Testis (tissue), 3 donors: ENCODE data around the gene TSHZ1. TPM values are rescaled to one million over a fixed set of nuclear protein-coding genes. Genes with fewer than 3 reads are reported as not detected.

Experiments used
- DNase-seq: peaks from one replicate; pipeline ENCODE4 v3.0.0-alpha.2; 2019
- H3K27ac ChIP-seq, 2 donors: fragments of 200-600 bp; sonication (generic); one replicate each; pipeline ENCODE4 v1.5.1; 2019
- H3K27me3 ChIP-seq: fragments of 200-600 bp; sonication (generic); one replicate; pipeline ENCODE4 v1.5.1; 2019
- H3K36me3 ChIP-seq: fragments of 200-600 bp; sonication (generic); one replicate; pipeline ENCODE4 v1.5.1; 2017; ENCODE audit warnings: low read depth; ENCODE audit errors: missing control alignments
- H3K4me1 ChIP-seq: fragments of 200-600 bp; sonication (generic); one replicate; pipeline ENCODE4 v1.5.1; 2019
- H3K4me3 ChIP-seq, 2 donors: fragments of 200-600 bp; sonication (generic); one replicate each; pipeline ENCODE4 v1.5.1; 2017 to 2019
- H3K9me3 ChIP-seq: fragments of 200-600 bp; sonication (generic); one replicate; pipeline ENCODE4 v1.5.1; 2017
- POLR2A ChIP-seq: fragments of 450-650 bp; IDR thresholded peaks from one replicate; pipeline ENCODE4 v1.6.1; 2017; ENCODE audit warnings: antibody characterized with exemption, mild to moderate bottlenecking, moderate library complexity
- WGBS, 2 donors: methylation state at CpG; one replicate each; pipeline ENCODE4 v1.1.5; 2018; 5-methylcytosine and 5-hydroxymethylcytosine counted together
- intact Hi-C: fragments of 100-400 bp; cut with DNase I; formaldehyde crosslinking; loops from one replicate; pipeline ENCODE4 v1.15.1; 2023; ENCODE audit warnings: low total_unique reads
- polyA plus RNA-seq: library from polyadenylated mRNA; stranded (reverse); fragments of 350-450 nt; fragmentation: Illumina TruSeq; extraction: RNeasy Lipid Tissue Mini Kit (QIAGEN cat#74804); gene quantifications from one replicate; pipeline ENCODE4 v1.2.3, GENCODE V29; 2014; ENCODE audit warnings: low read depth, low replicate concordance; ENCODE audit not compliant: insufficient read depth
- total RNA-seq, 2 donors: library from RNA; depleted of rRNA; stranded (reverse); fragments of >200 nt; gene quantifications; one replicate each; pipeline ENCODE4 v1.2.3, GENCODE V29; 2016
- TF ChIP-seq, protein P1 (sequence below), 3 experiments: fragments of 450-650 bp in 2 of 3; fragments of 200-600 bp in 1 of 3; sonication (generic) in 1 of 3; IDR thresholded peaks; one replicate each; pipeline ENCODE4 v1.5.1; 2016 to 2019; ENCODE audit warnings: antibody characterized with exemption in 3 of 3, mild to moderate bottlenecking in 2 of 3, moderate library complexity in 1 of 3

The TSHZ1 gene
- total and polyA plus RNA-seq, 3 donors from 2014 or later, result 12.8 to 36.2 (median 18.4) TPM

DNA sequence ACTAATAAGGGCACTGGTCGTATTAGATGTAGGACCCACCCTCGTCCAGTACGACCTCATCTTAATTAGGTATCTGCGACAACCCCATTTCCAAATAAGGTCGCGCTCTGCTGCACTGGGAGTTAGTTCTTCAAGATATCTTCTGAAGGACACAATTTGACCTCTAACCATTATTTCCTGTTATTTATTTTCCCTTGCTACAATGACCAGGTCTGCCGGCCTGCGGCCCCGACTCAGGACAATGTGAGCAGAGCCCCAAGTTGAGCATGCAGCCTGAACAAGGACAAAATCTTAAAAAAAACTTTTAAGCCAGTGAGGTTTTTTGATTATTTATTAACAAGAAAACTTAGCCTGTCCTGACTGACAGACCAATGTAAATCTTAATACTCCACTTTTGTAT, 109.3 kb downstream of the TSHZ1 start:
- no peak for DNase-seq
- H3K4me3 ChIP-seq, result no peak overlapping the region
- WGBS, 2 donors, result 63% methylated on average over 9 of the region's 9 CpGs
- intact Hi-C loops, result no loop called here
- H3K4me1 ChIP-seq, result peaks cover 4% of the 10 kb centered on the region
- no peaks in the 10 kb centered on the region for H3K9me3 ChIP-seq
- no peaks in the 10 kb centered on the region for H3K36me3 ChIP-seq
- no peaks in the 10 kb centered on the region for H3K27me3 ChIP-seq
- H3K27ac ChIP-seq, result peak overlapping the region in 1 of 2 donors; percentile 24
- TF ChIP-seq POLR2A, result no peak
- TF ChIP-seq, protein P1, sequence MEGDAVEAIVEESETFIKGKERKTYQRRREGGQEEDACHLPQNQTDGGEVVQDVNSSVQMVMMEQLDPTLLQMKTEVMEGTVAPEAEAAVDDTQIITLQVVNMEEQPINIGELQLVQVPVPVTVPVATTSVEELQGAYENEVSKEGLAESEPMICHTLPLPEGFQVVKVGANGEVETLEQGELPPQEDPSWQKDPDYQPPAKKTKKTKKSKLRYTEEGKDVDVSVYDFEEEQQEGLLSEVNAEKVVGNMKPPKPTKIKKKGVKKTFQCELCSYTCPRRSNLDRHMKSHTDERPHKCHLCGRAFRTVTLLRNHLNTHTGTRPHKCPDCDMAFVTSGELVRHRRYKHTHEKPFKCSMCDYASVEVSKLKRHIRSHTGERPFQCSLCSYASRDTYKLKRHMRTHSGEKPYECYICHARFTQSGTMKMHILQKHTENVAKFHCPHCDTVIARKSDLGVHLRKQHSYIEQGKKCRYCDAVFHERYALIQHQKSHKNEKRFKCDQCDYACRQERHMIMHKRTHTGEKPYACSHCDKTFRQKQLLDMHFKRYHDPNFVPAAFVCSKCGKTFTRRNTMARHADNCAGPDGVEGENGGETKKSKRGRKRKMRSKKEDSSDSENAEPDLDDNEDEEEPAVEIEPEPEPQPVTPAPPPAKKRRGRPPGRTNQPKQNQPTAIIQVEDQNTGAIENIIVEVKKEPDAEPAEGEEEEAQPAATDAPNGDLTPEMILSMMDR (IDR thresholded peaks at IDR 0.05), result no peak

DNA sequence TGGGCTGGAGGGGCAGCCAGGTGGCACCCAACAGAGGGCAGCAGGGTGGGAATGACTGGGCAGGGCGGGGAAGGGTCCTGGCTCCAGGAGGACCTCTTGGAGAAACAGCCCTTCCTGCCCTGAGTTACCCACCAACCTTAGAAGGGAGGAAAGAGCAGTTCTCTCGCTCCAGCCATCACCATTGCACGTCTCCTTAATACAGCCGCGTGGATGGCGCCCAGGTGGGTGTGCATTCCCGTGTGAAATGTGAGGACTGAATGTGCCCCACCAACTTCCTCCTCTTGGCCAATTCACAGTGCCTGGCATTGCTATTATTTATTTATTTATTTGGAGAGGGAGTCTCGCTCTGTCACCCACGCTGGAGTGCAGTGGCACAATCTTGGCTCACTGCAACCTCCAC, 109.9 kb downstream of the TSHZ1 start:
- intact Hi-C loops, result no loop called here
- Histone ChIP-seq H3K36me3 (no peaks in the 10 kb centered on the region), H3K4me3 (no peak overlapping the region), H3K9me3 (no peaks in the 10 kb centered on the region), H3K27me3 (no peaks in the 10 kb centered on the region), H3K4me1 (peaks cover 4% of the 10 kb centered on the region), H3K27ac (no peak overlapping the region)
- 92 to 95% methylated on average over 9 of the region's 9 CpGs for WGBS, 2 donors
- no peak for DNase-seq
- TF ChIP-seq, protein P1 (IDR thresholded peaks at IDR 0.05), result no peak

DNA sequence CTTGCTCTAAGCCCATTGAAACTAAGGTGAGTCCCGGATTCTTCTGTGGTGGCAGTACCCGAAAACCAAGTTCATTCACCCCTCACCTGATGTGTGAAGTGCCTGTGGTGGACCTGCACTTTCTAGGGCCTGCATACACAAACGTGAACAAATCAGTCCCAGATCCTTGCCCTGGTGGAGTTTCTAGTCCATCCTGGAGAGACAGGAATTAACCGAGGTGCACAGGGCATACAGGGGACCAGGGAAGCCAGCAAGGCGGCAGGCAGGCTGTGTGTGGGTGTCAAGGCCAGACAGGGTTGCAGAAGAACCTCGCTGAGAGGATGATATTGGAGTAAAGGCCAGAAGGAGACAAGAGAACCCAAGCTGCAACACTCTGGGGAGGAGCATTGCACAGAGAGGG, 110.8 kb downstream of the TSHZ1 start:
- intact Hi-C loops, result no loop called here

DNA sequence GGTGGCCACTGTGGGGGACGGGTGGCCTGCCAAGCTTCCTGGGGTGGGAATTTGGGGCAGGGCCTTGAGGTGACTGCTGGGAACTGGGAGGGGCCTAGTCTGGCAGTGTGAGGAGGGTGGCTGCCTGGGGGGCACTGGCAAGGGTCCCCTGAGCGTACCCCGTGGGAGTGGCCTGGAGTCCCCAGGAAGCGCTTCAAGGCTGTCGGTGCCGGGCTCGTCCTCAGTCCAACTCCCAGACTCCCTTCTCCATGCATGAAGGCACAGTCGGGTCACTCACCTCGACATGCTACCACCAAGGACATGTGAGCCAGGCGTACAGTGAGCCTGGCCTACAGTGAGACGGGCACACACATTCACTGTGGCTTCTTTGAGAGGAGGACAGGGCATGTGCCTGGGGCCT, 111.6 kb downstream of the TSHZ1 start:
- H3K27me3 ChIP-seq, result no peaks in the 10 kb centered on the region
- intact Hi-C loops, result no loop called here
- no peak overlapping the region for H3K27ac ChIP-seq
- no peak overlapping the region for H3K4me3 ChIP-seq
- peaks cover 4% of the 10 kb centered on the region for H3K4me1 ChIP-seq
- H3K36me3 ChIP-seq, result no peaks in the 10 kb centered on the region
- no peaks in the 10 kb centered on the region for H3K9me3 ChIP-seq
- TF ChIP-seq, protein P1 (IDR thresholded peaks at IDR 0.05), result no peak
- TF ChIP-seq POLR2A, result no peak
- no peak for DNase-seq
- 85 to 90% methylated on average over 1 to 11 of the region's 11 CpGs for WGBS, 2 donors

More for the DNA sequence above, 110.8 kb downstream of the TSHZ1 start:
- no peak for DNase-seq
- H3K27ac ChIP-seq, result no peak overlapping the region
- TF ChIP-seq, protein P1 (IDR thresholded peaks at IDR 0.05), result no peak
- no peak for TF ChIP-seq POLR2A
- WGBS, 2 donors, result 76 to 84% methylated on average over 5 to 6 of the region's 6 CpGs
- H3K4me1 ChIP-seq, result peaks cover 4% of the 10 kb centered on the region
- no peaks in the 10 kb centered on the region for H3K27me3 ChIP-seq
- no peaks in the 10 kb centered on the region for H3K36me3 ChIP-seq
- no peaks in the 10 kb centered on the region for H3K9me3 ChIP-seq
- no peak overlapping the region for H3K4me3 ChIP-seq

DNA sequence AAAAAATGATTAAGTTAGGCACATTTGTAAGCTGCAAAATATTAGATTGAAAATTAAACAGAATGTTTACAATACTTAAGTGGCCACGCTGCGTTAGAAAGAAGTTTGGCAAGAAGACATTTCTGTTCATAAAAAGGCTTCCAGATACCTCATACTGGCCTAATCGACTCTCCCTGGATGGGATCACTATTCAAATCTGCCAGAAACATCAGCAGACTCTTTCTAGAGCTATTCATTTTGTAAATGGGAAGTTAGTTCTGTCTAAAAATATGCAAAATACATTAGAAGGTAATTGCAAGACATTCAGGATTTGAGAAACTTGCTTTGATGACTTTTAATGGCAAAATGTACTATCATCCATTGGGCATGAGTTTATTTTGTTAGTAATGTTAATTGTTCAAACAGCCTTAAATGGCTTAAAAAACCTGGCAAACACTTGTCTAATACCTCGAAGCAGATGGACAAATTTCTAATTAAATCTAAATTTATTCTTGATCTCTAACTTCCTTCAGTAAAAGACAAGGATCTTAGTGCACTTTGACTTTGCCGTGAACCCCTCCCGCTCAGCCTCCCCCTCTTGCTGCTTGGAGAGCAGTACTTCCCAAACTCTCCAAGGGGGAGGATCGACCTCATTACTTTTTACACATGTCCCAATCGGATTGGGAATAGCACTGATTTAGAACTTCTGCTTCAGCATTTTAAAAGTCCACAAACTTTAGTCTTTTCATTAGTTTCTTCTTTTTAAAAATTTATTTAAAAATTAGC, 113.4 kb downstream of the TSHZ1 start:
- no peak overlapping the region for H3K27ac ChIP-seq
- no peaks in the 10 kb centered on the region for H3K36me3 ChIP-seq
- H3K9me3 ChIP-seq, result no peaks in the 10 kb centered on the region
- intact Hi-C loops, result no loop called here
- TF ChIP-seq, protein P1 (IDR thresholded peaks at IDR 0.05), result no peak
- TF ChIP-seq POLR2A, result no peak
- DNase-seq, result no peak
- H3K27me3 ChIP-seq, result no peaks in the 10 kb centered on the region
- 60 to 65% methylated on average over 8 of the region's 8 CpGs for WGBS, 2 donors
- peaks cover 4% of the 10 kb centered on the region for H3K4me1 ChIP-seq
- H3K4me3 ChIP-seq, result no peak overlapping the region
